Measurements from ENCODE around the gene EFHB. TPM values are rescaled to one million over a fixed set of nuclear protein-coding genes. Genes with fewer than 3 reads are reported as not detected.

Gene EFHB
- total RNA-seq, 1 donor from 2014 or later = 8.1 TPM

Other genes starting within 250 kb of the EFHB start
- 87.3 and 105 TPM in 2 replicates for gene RAB5A, start 12.9 kb upstream of the EFHB start, total RNA-seq
- not detected in 2 replicates for gene PP2D1, start 78.0 kb upstream of the EFHB start, total RNA-seq
- gene KAT2B, start 106.2 kb upstream of the EFHB start, total RNA-seq = 6.6 and 13.6 TPM in 2 replicates

Data from renal cortical epithelial cell (primary cell).